CD4-positive, alpha-beta T cell treated with Interleukin-15 for 4 hours (primary cell): ENCODE measurements around the gene KLRC3.
"Not testable (repeated sequence)": the region's sequence is repeated elsewhere in the genome, so short reads cannot be mapped to it uniquely, and the experiment has no call there.

Experiments
- DNase-seq: peaks from one replicate; pipeline ENCODE4 v3.0.0-alpha.2; 2020; ENCODE audit warnings: low spot score

Gene KLRC3

DNA sequence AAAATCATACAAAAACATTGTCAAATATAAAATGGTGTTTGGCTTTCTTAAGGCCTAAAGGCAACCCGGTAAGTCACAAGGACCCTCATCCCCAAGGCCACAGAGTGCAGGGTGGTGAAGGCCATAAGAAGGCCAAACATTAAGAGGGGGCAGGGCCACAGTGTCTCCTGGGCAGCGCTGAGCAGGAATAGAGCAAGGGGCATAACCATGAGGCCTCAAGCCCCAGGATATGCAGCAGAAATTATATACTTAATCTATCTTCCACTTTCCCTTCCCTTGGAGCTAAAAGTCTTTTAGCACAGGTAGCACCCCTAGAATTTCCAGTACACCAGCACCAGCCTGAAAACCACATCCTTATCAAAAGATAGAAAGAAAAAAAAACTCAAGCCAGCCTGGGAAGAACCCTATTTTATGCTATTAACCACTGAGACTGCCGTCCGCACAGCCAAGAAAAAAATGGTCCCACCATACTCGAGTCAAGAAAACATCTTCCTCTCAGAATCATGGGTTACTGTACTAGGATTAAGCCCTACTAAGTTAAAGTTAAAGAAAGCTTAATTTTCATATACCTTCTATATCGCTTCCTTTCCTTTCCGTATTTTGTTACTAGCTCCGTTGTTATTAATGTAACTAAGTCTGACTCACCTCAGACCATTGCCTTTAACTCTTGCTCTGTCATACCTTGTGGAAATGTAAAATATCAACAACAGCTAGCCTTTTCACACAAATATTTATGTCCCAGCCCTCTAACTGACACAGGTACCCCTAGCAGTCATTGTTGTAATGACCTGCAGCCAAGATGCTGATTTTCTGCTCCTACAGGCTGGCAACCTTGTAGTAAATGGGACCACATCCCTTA is 50.6 kb downstream of the KLRC3 start:
- DNase-seq = peak; percentile 42

DNA sequence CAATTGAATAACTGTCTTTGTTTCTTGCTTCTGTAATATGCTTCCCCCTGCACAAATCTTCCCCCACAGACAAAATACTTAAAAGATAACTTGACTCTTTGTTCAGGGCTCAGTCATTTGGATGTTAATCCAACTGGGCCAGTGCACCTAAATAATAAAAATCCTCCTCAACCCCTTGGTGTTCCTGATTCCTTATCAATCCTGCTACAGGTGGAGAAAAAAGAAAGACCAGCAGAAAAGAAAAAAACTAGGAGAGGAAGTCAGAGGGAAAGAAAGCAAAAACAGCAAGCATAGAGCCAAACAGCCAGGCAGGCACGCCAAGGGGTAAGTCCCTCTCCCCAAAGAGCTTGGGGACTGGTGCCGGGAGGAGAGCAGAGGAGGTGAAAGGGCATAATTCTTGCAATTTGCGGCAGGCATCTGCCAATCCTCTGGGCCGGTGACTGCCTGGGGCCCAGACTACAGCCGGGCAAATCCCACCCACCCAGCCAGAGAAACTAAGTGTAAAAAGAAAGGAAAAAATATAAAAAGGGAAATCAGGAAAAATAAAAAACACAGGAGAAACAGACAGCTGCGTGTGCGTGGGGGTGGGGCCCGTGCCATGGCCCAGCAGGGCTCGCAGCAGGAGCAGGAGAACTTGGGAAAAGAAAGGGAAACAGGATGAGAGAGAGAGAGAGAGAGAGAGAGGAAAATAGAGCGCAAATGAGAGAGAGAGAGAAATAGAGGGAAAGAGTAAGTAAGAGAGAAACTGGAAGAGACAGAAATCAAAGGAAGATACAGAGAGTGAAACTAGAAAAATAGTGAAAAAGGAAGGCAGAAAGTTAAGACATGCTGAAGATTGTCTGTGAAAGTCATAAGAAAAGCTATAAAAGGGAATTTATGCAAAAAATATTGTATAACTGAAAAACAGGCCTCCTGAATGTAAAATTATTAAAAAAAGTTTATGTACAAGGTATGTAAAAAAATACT is 51.9 kb downstream of the KLRC3 start:
- DNase-seq = no peak

DNA sequence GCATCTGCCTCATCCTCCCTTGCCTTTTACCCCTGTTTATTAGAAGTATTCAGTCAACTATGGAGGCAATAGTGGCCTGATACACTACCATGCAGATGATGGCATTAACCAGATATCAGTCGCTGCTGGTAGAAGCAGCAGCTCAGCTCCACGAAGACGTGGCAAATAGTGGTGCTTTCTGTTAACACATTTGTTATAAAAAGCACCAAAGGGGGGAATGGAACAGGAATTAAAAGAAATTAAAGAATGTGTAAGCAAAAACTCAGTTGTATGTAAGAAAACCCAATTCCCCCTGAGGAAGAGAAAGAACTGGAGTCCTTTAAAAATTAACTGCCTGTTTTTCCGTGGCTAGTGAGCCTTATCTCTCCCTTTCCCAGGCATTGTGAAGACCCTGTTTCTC is 52.7 kb downstream of the KLRC3 start:
- DNase-seq = not testable (repeated sequence)

DNA sequence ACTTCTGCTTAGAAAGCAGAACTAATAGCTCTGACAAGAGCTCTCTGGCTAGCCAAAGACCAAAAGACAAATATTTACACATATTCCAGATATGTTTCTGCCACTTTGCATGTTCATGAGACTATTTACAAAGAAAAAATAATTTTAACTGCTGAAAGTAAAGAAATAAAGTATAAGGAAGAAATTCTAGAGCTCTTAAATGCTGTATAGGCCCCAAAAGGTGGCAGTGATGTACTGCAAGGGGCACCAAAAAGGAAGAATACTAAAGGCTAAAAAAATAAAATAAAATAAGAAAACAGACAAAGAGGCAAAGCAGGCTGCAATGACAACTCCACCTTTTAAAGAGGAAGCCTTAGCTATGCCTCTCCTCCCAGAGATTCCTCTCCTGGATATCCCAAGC is 53.5 kb downstream of the KLRC3 start:
- DNase-seq = no peak

DNA sequence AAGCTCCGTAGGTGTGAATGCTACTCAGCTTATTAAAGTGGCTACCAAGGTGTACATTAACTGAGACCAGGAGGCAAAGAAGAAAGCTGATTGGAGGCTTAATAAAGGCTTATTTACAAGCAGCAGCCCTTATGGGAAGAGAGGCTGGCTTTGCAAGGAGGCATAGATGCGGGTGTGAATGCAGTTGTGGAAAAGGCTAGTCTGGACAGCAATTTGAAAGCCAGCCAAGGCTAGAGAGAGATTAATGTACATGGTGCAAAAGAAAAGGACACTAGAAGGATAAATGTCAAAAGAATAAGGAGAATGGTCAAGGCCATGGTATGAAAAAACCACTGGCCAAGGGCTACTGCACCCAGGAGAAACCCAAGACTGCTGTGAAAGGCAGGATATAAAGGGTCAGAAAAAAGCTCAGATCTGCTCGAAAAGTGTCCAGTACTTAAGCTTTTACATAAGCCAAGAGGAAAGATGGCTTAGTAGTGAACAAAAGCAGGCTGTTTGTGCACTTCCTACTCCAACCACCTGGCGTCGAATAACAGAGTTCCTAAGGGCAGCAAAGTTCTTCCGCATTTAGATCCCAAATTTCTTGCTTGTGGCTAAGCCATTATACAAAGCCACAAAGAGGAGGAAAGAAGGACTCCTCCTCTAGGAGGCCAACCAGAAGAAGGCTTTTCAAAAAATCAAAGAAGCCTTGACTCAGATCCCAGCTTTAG is 54.5 kb downstream of the KLRC3 start:
- DNase-seq = no peak

DNA sequence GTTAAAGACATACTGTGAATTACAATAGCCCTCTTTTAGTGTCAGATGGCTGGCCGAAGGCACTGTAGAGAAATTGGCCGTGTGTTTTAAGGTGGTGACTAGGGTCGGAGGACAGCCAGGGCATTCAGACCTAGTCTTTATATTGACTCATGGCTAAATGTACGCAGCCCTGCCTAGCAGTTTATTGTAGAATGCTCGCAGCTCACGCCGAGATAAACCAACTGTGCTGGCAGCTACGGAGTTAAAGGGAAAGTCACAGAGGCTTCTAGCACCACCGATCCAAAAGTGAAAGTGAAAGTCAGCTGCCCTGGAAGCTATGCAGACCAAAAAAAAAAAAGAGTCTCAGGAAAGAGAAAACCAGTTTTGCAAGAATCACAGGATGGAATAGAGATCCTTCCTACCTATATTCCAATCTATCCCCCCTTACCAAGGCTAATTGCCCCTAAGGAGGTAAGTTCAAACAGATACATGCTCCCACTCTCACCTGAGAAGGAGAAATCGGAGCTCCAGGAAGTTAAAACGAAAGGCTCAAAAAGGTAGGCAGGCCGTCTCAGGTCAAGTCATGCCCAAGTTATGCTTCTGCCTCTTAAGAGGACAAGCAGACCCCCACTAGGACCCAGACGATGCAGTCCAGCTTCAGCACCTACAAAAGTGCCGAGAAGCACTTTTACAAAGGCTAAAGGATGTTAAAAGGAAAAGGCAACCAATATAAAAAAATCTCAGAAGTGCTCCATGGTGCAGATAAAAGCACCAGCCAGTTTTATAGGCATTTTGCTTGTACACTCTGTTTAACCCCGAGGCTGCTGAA is 55.4 kb downstream of the KLRC3 start:
- peak; percentile 79 for DNase-seq

DNA sequence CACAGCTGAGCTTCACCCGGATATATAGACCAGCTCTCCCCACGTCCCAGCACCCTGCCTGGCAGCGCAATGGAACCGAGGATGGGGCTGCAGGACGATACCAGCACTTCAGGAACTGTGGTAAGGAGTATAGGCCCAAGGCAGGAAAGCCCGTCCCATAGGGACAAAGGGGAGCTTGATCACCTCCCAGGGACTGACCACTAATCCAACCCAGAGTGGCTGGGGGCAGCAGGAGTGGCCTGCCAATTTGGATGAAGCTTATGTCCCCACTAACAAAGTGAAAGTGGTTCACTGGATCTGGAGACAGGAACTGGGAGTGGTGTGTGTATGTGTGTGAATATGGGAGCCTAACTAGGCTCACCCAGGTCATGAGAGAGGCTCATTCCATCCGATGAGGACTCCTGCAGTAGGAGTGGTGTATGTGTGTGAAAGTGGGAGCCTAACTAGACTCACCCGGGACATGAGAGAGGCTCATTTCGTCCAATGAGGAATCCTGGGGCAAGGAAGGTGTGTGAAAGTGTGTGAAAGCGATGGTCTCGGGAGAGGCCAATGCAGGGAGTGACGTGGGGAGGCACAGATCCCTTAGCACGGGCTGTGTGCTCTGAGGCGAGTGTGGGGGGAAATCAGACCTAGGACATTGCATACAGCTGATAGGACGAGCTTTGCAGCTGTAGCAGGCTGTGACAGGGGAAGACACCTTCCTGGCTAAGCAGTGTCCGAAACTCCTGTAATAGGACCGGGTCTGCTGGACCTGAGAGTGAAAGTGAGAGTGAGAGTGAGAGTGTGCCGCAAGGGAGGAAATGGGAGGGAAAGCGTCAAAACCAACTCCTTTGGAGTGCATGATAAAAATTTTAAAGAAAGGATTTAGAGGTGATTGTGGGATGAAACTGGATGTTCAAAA is 56.2 kb downstream of the KLRC3 start:
- DNase-seq = no peak

DNA sequence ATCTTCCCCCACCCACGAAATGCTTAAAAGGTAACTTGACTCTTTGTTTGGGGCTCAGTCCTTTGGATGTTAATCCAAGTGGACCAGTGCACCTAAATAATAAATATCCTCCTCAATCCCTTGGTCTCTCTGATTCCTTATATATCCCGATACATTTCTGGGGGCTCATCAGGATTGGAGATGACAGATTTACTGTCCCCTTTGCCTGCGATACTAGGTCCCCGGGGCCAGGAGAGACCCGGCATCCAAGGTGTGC is 56.8 kb downstream of the KLRC3 start:
- DNase-seq = no peak

DNA sequence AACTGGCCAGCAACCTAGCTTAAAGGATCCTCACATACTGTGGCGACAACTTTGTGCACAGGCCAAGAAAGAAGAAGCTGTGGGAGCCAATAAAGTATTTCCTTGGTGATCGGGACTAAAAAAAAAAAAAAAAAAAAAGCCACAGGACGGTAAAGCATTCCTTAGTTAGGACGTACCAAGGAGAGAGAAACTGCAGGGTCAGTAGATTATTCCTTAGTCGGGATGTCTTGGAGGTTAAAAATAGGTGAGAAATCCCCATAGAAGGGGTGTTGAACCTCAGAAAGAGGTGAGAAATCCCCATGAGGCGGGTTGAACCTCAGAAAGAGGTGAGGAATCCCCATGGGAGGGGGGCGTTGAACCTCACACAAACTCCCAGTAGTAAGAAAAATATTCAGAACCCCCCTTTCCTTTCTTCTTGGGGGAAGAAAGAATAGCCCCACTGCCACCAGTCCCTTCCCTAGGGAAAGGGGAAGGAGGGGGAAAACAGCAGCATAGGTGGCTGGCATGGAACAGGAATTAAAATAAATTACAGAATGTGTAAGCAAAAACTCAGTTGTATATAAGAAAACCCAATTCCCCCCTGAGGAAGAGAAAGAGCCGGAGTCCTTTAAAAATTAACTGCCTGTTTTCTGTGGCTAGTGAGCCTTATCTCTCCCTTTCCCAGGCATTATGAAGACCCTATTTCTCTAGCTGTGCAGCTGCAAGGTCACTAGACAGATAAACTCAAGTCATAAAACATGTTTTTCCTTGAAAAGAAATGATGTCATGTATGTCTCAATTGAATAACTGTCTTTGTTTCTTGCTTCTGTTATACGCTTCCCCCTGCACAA is 57.4 kb downstream of the KLRC3 start:
- no peak for DNase-seq

DNA sequence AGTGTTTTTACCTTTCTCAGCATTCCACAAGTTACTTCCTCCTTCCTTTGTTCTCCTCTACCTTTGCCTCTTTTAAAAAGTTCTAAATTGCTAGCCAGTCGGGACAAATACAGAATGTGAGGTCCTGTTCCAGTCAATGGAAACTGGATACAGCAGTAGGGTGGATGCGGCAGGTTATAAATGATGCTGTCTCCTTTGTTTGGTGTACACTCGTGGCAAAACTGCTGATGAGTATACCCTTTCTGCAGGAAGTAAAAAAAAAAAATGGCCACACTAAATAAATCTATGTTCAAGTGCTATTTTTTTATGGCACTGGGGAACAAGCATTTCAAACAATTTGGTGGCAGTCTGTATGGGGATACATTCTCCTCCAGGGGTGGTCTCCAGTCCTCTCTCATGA is 58.1 kb downstream of the KLRC3 start:
- no peak for DNase-seq
